ENCODE data around the gene CRYZ. TPM values are rescaled to one million over a fixed set of nuclear protein-coding genes. Genes with fewer than 3 reads are reported as not detected.

The CRYZ gene
- 100 to 1,000 TPM; 127 to 177 (median 150) TPM for total RNA-seq
- long read RNA-seq, transcript CRYZ-205 (10 exons, 2,301 nt), result minor isoform, 9 of 37 reads
- long read RNA-seq, transcript CRYZ-201 (9 exons, 1,888 nt), result major isoform, 19 of 37 reads
- long read RNA-seq, partial matches to known transcripts, result 4 of 37 reads
- long read RNA-seq, other reads (novel, unspliced or antisense), result 5 of 37 reads

GRCh38 chr1:74732960-74733603 is at the start of gene CRYZ, which contains the start of gene TYW3:
TSS of gene CRYZ (minus strand) at chr1:74733050. CDS start at chr1:74724821, 8,229 bp downstream.
TSS of gene TYW3 (plus strand) at chr1:74733152. CDS start at chr1:74733245, 93 bp downstream.
- WGBS (ENCODE audit: insufficient coverage, low coverage, low lambda C conversion rate, missing lambda C conversion rate), result 0% methylated on average over 23 of the region's 30 CpGs
- intact Hi-C loops (cut with DNase I), result no loop called here

GRCh38 chr1:74780594-74780993 is 47.7 kb upstream of the CRYZ start:
- no peak for TF ChIP-seq POLR2A (IDR thresholded peaks at IDR 0.05)
- TF ChIP-seq CTCF (IDR thresholded peaks at IDR 0.05), result no peak
- ATAC-seq (no peak), DNase-seq (no peak)
- H3K27me3 ChIP-seq, result peaks cover 0 to 7% of the 10 kb centered on the region in 2 donors
- H3K4me3 ChIP-seq, result no peak overlapping the region
- no peaks in the 10 kb centered on the region for H3K4me1 ChIP-seq
- intact Hi-C loops (cut with DNase I), result no loop called here
- H3K27ac ChIP-seq, result no peak overlapping the region
- no peaks in the 10 kb centered on the region for H3K36me3 ChIP-seq
- 20% methylated on average over 2 of the region's 2 CpGs for WGBS (ENCODE audit: insufficient coverage, low coverage, low lambda C conversion rate, missing lambda C conversion rate)
- no peaks in the 10 kb centered on the region for H3K9me3 ChIP-seq

More at GRCh38 chr1:74732960-74733603, at the start of gene CRYZ, which contains the start of gene TYW3:
- Histone ChIP-seq H3K36me3 (peaks cover 3 to 13% (median 6%) of the 10 kb centered on the region in 4 donors), H3K27me3 (no peaks in the 10 kb centered on the region), H3K9me3 (no peaks in the 10 kb centered on the region), H3K27ac (peak within 1 kb of the TSS; percentile 89 to 97 (median 94)), H3K4me3 (peak within 1 kb of the TSS; percentile 65 to 80 (median 77)), H3K4me1 (peaks cover 0 to 48% (median 3%) of the 10 kb centered on the region in 4 donors)
- peak; percentile 84 for TF ChIP-seq POLR2A (IDR thresholded peaks at IDR 0.05)
- TF ChIP-seq CTCF (IDR thresholded peaks at IDR 0.05), result no peak
- peak; percentile 84 to 96 (median 94) for DNase-seq
- ATAC-seq, result peak; percentile 73 to 93 (median 86)

- intact Hi-C loops (cut with DNase I), result no loop called here
- DNase-seq (no peak), ATAC-seq (no peak)
- Histone ChIP-seq H3K9me3 (no peaks in the 10 kb centered on the region), H3K27me3 (peaks cover 0 to 7% of the 10 kb centered on the region in 2 donors), H3K4me3 (no peak overlapping the region), H3K36me3 (no peaks in the 10 kb centered on the region), H3K4me1 (no peaks in the 10 kb centered on the region), H3K27ac (no peak overlapping the region)
- TF ChIP-seq CTCF (IDR thresholded peaks at IDR 0.05), result no peak
- TF ChIP-seq POLR2A (IDR thresholded peaks at IDR 0.05), result no peak
These were observed 46.9 kb upstream of the CRYZ start for GRCh38 chr1:74779750-74780149.

GRCh38 chr1:74777525-74777924 is 44.7 kb upstream of the CRYZ start:
- TF ChIP-seq CTCF (IDR thresholded peaks at IDR 0.05), result no peak
- no peak for TF ChIP-seq POLR2A (IDR thresholded peaks at IDR 0.05)
- Histone ChIP-seq H3K9me3 (no peaks in the 10 kb centered on the region), H3K27me3 (no peaks in the 10 kb centered on the region), H3K4me3 (no peak overlapping the region), H3K4me1 (no peaks in the 10 kb centered on the region), H3K36me3 (no peaks in the 10 kb centered on the region), H3K27ac (no peak overlapping the region)
- DNase-seq (no peak), ATAC-seq (no peak)
- intact Hi-C loops (cut with DNase I), result no loop called here
- 86% methylated on average over 1 of the region's 1 CpG for WGBS (ENCODE audit: insufficient coverage, low coverage, low lambda C conversion rate, missing lambda C conversion rate)
